Measurements from ENCODE around the gene RFTN1. TPM values are rescaled to one million over a fixed set of nuclear protein-coding genes. Genes with fewer than 3 reads are reported as not detected.

Gene RFTN1
- total RNA-seq, 2 experiments from 2014 or later = 74.9 to 75.1 TPM

DNA sequence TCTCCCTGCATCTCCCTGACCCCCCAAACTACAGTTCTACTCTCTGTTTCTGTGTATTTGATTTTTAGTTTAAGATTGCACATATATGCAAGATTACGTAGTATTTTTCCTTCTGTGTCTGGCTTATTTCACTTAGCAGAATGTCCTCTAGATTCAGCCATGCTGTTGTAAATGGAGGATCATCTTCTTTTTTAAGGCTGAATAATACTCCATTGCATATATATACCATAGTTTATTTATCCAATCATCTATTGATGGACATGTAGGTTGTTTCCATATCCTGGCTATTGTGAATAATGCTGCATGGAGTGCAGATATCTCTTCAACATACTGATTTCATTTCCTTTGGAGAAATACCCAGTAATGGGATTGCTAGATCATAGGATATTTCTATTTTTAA lies 70.8 kb downstream of the RFTN1 start:
- no peak overlapping the region for H3K27ac Mint-ChIP-seq
- ChIA-PET CTCF (no interaction called here), POLR2A (interaction anchor here (1.4 kb wide), 1 partner anchor 12 kb away, joined by 3 read pairs; no protein-coding TSS in a partner anchor)
- H3K27me3 Mint-ChIP-seq = no peaks in the 10 kb centered on the region
- H3K4me1 Mint-ChIP-seq = no peaks in the 10 kb centered on the region
- H3K4me3 Mint-ChIP-seq = no peak overlapping the region
- H3K36me3 Mint-ChIP-seq (ENCODE audit: low read depth) = peaks cover 7% of the 10 kb centered on the region
- DNase-seq = no peak
- H3K9me3 Mint-ChIP-seq = no peaks in the 10 kb centered on the region

DNA sequence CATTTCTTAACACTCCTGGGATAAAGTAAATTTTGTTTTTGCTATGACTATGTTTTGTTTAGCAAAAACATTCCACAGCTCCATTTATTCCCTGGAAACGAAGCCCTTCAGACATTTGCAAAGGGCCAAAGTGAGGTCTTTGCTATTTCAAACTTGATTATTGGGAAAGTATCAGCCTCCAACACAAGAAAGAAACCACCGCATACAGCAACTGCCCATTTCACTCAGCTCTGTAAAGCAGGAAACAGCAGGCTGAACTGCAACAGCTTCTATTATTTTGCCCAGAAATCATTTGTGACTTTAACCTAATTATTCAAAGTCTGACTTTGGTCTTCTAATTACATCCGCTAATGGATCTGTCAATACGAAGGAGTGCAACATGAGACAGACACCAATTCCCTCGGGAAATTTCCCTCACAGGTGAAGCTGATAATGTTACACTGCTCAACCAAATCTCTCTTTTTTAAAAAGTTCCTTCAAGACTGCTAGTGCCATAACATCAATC lies 72.1 kb downstream of the RFTN1 start:
- H3K9me3 Mint-ChIP-seq = no peaks in the 10 kb centered on the region
- H3K4me3 Mint-ChIP-seq = no peak overlapping the region
- no peaks in the 10 kb centered on the region for H3K4me1 Mint-ChIP-seq
- no peaks in the 10 kb centered on the region for H3K27me3 Mint-ChIP-seq
- DNase-seq = no peak
- ChIA-PET CTCF (no interaction called here), POLR2A (no interaction called here)
- no peak overlapping the region for H3K27ac Mint-ChIP-seq
- H3K36me3 Mint-ChIP-seq (ENCODE audit: low read depth) = peaks cover 6% of the 10 kb centered on the region

DNA sequence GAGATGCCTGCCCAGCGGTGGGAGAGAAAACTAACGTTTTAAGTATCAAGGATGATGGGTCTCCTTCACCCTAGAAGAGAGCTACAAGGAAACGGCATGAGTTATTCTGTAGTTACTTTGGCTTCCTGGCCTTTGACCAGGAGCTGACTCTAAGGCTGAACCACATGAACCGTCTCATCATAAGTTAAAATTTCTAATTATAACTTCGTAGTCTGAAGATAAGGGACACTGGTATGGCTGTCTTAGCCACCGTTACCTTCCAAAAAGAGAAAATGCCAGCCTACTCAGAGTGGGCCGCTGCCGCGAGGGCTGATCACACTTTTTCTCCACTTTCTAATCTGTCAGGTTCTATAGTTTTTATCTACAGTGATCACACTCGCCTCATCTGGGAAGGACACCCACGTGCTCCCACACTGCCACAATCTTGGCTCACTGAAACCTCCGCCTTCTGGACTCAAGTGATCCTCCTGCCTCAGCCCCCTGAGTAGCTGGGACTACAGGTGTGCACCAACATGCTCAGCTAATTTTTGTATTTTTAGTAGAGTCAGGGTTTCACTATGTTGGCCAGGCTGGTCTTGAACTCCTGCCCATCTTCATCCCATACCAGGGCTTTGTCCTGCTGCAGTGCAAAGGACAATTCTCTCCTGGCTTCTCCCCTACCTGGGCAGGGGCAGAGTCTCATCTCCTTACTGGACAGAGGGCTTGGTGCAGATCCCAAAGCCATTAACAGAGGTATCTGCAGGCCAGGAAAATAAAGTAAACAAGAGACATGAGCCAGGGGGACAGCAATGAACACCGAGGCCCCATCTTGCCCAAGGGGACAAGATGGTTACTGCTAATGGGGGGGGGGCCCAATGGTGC lies 73.4 kb downstream of the RFTN1 start:
- Mint-ChIP-seq H3K9me3 (no peaks in the 10 kb centered on the region), H3K27me3 (no peaks in the 10 kb centered on the region), H3K4me1 (no peaks in the 10 kb centered on the region), H3K4me3 (no peak overlapping the region), H3K36me3 (ENCODE audit: low read depth) (no peaks in the 10 kb centered on the region), H3K27ac (no peak overlapping the region)
- CTCF ChIA-PET = no interaction called here
- DNase-seq = no peak
- POLR2A ChIA-PET = no interaction called here

DNA sequence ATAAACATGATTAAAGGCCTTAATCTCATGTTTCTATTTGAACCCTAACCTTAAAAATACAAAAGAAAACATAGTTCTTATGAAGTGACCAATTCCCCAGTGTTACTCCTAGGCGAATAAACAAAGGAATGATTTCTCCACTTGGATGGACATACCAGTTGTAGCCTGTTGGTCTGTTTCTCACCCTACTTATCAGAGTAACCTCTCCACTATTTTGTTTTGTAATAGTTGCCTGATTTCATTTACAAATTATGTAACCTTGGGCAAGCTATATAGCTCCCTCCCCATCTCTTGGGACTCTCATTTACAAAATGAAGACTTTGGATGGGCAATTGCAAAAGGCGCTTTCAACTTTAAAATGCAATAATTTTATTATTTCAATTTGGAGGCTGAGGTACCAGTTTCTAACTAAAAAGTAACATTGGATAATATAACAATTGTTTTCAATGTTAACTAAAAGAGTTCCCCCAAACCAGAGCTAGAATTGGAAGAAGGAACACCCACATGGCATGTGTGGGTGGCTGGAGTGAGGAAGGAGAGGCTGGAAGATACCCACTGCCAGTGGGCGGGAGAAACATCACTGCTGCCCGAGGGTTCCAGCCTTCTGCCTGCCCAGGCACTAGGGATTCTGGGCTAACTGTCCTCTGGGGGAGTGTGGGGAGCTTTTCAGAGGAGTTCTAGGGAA lies 74.2 kb downstream of the RFTN1 start:
- ChIA-PET POLR2A (no interaction called here), CTCF (no interaction called here)
- Mint-ChIP-seq H3K4me1 (no peaks in the 10 kb centered on the region), H3K4me3 (no peak overlapping the region), H3K27me3 (no peaks in the 10 kb centered on the region), H3K27ac (no peak overlapping the region), H3K36me3 (ENCODE audit: low read depth) (no peaks in the 10 kb centered on the region), H3K9me3 (no peaks in the 10 kb centered on the region)
- DNase-seq = no peak

DNA sequence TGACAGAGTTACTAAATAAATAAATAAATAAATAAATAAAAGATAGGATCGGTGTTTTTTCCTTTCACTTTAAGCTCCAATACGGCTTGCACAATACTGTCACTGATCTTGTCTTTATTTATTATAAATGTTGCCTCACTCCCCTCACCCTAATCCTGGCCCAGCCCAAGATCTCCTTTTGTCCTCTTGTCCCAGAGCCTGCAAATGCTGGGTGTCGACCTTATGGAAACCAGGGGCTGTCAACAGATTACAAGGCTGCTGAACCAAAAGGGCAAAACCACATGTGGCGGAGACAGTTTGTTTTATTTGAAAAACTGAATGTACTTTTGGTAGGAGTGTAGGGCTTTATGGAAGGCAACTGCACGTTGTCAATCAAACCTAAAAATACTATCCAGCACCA lies 75.9 kb downstream of the RFTN1 start:
- Mint-ChIP-seq H3K9me3 (no peaks in the 10 kb centered on the region), H3K27me3 (no peaks in the 10 kb centered on the region), H3K36me3 (ENCODE audit: low read depth) (peaks cover 14% of the 10 kb centered on the region), H3K4me3 (no peak overlapping the region), H3K4me1 (no peaks in the 10 kb centered on the region), H3K27ac (no peak overlapping the region)
- DNase-seq = no peak
- ChIA-PET CTCF (no interaction called here), POLR2A (no interaction called here)

DNA sequence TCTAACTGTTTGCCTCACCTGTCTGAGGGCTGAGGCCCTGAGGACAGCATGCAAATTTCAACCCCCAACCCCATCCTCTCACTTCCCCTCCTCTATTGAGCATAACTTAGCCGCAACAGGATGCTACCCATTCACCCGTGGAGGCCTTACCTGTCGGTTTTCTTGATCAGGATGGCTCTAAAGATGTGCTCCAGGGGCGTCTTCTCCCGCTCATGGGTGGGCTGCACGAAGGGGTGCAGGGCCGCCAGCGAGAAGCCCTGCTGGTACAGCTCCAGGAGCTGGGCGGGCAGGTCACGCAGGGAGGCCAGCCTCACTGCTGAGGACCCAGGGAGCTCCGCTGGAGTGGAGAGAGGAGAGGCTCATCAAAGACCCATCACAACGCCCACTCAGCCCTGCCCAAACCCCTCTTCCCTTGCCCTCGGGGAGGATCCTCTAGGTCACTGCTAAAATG lies 79.8 kb downstream of the RFTN1 start:
- Mint-ChIP-seq H3K27ac (no peak overlapping the region), H3K27me3 (no peaks in the 10 kb centered on the region), H3K4me1 (no peaks in the 10 kb centered on the region), H3K9me3 (no peaks in the 10 kb centered on the region), H3K4me3 (no peak overlapping the region), H3K36me3 (ENCODE audit: low read depth) (peaks cover 47% of the 10 kb centered on the region)
- ChIA-PET CTCF (no interaction called here), POLR2A (no interaction called here)
- DNase-seq = no peak

DNA sequence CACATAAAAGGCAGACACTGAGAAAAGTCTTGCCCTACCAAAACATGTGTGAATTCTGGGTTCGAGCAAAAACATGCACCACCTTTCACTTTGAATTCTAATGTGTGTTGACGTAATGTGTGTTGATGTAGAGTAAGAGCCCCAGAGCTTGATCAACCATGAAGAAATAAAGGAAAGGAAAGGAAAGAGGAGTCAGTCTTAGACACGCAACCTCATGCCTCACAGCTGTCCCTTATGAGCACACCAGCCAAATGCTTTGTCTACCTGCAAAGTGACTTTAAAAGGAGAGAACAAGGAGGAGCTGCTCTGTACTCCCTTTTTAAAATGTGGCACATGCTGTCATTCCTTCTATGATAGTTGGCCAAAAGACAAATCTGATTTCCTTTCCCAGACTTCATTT lies 80.8 kb downstream of the RFTN1 start:
- POLR2A ChIA-PET = interaction anchor here (0.9 kb wide), 1 partner anchor 42 kb away, joined by 3 read pairs; no protein-coding TSS in a partner anchor
- no peak for DNase-seq
- Mint-ChIP-seq H3K27me3 (no peaks in the 10 kb centered on the region), H3K9me3 (no peaks in the 10 kb centered on the region), H3K27ac (no peak overlapping the region), H3K4me1 (no peaks in the 10 kb centered on the region), H3K4me3 (no peak overlapping the region), H3K36me3 (ENCODE audit: low read depth) (peaks cover 58% of the 10 kb centered on the region)
- CTCF ChIA-PET = no interaction called here

DNA sequence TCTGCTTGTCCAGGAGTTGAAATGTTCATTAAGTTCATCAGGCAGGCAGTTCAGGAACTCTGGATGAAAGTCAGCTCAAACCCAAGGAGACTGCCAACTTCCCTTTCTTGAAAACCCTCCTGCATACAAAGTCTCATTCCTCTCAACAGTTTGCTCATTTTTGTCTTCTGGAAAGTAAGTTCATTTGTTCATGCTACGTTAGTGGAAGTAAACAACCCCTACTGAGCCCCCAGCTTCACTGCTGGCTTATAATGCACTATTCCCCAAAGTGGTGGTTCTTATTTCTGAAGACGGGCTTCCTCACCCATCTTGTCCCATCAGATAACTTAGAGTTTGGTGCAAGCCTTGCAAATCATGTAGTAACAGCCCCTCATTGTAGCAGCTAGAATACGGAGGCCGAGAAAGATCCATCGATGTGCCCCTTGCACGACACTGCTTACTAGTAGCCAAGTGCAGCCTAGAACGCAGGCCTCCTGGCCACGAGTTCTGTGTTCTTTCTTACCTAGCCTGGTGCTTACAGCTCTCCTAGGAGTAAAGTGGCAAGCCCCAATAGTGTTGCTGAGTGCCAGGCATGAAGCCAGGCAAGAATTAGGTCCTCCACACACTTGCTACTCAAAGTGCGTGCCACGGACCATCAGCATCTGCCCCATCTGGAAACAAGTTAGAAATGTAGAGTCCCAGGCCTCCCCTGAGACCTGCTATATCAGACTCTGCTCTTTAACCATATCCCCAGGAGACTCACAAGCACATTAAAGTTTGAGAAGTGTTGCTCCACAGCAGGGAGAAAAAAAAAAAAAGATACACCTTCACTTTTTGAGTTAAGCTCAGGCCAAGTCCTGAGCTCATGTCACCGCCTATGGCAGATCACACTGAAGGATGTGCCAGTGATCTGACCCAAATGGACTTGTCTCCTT lies 82.5 kb downstream of the RFTN1 start:
- H3K9me3 Mint-ChIP-seq = no peaks in the 10 kb centered on the region
- DNase-seq = no peak
- no peak overlapping the region for H3K27ac Mint-ChIP-seq
- H3K4me1 Mint-ChIP-seq = no peaks in the 10 kb centered on the region
- ChIA-PET POLR2A (no interaction called here), CTCF (no interaction called here)
- no peak overlapping the region for H3K4me3 Mint-ChIP-seq
- no peaks in the 10 kb centered on the region for H3K27me3 Mint-ChIP-seq
- peaks cover 67% of the 10 kb centered on the region for H3K36me3 Mint-ChIP-seq (ENCODE audit: low read depth)

DNA sequence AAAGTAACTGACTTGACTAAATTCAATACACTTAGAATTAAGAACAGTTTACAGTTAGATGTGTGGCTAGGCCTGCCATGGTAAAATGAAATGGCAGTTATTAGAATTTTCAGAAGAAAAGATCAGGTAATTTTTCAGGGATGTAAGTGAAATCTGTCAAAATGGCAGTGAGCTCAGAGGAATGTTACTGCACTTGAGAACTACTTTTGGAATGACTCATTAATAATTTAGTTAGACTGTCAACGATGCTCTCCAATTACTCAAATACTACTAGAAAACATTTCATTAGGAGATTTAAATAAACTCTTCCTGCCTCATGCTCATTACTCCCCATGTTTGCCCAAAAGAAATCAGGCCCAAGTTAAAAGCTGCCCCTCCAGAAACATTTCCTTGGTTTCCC lies 84.4 kb downstream of the RFTN1 start:
- ChIA-PET POLR2A (no interaction called here), CTCF (no interaction called here)
- Mint-ChIP-seq H3K4me3 (no peak overlapping the region), H3K9me3 (no peaks in the 10 kb centered on the region), H3K27ac (no peak overlapping the region), H3K27me3 (no peaks in the 10 kb centered on the region), H3K36me3 (ENCODE audit: low read depth) (peaks cover 72% of the 10 kb centered on the region), H3K4me1 (no peaks in the 10 kb centered on the region)
- DNase-seq = no peak

DNA sequence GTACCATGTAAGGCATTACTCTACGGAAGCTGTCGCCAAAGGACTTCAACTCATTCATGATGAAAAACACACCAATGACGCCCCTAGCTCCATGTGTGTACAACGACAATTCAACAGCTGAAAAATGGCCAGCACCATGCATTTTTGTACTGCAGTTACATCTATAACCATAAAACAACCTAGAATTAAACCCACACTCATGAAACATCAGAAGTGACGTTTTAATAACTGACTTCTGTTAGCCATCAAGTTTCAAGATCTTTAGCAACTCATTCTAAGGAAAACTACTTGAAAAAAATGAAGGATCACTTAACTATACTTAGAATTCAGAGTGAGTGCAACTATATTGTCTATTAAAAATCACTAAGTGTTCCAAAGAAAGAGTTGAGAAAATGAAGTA lies 84.9 kb downstream of the RFTN1 start:
- CTCF ChIA-PET = no interaction called here

DNA sequence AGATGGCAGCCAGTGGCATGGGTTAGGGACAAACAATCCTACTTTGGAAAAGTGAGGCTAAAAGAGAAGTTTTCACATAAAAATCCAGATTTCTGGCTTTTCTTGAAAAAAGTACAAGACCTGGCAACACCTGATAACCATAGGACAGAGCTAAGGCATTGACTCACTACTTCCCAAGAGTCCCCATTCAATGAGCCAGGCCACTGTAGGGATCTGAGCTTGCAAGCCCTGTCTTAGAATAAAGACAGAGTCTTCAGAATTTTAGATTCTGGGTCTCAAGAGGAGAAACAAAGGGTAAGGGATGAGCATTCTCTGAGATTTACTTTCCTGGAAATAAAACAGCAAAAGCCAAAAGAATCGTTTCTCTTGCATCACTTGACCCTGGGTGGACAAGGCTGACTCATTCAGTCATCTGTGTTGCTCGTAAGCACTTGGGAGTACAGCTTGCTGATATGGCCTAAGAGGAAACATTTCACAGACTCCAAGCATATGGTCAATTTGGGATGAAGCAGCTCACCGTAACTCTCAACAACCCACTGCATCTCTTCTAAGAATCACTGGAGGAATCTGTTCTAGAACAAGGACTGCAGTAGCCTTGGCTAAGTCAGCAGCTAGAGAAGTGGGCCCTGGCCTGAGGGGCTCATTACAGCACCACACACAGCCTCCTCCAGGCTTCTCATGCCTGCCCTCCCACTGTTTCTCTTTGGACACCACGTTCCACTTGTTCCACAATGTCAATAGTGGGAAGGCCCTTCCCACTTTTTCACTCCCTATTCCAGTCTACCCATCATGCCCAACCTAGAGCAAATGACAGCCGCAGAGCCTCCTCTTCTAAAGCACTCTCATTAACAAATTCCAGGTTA lies 86.2 kb downstream of the RFTN1 start:
- DNase-seq = no peak
- no peaks in the 10 kb centered on the region for H3K9me3 Mint-ChIP-seq
- no peak overlapping the region for H3K27ac Mint-ChIP-seq
- peaks cover 55% of the 10 kb centered on the region for H3K36me3 Mint-ChIP-seq (ENCODE audit: low read depth)
- no peaks in the 10 kb centered on the region for H3K27me3 Mint-ChIP-seq
- no peaks in the 10 kb centered on the region for H3K4me1 Mint-ChIP-seq
- H3K4me3 Mint-ChIP-seq = no peak overlapping the region
- ChIA-PET POLR2A (no interaction called here), CTCF (no interaction called here)

More for the DNA sequence above, 84.9 kb downstream of the RFTN1 start:
- no peak overlapping the region for H3K4me3 Mint-ChIP-seq
- no peaks in the 10 kb centered on the region for H3K9me3 Mint-ChIP-seq
- no peaks in the 10 kb centered on the region for H3K4me1 Mint-ChIP-seq
- H3K27ac Mint-ChIP-seq = no peak overlapping the region
- peaks cover 67% of the 10 kb centered on the region for H3K36me3 Mint-ChIP-seq (ENCODE audit: low read depth)
- no peak for DNase-seq
- no peaks in the 10 kb centered on the region for H3K27me3 Mint-ChIP-seq
- POLR2A ChIA-PET = no interaction called here

DNA sequence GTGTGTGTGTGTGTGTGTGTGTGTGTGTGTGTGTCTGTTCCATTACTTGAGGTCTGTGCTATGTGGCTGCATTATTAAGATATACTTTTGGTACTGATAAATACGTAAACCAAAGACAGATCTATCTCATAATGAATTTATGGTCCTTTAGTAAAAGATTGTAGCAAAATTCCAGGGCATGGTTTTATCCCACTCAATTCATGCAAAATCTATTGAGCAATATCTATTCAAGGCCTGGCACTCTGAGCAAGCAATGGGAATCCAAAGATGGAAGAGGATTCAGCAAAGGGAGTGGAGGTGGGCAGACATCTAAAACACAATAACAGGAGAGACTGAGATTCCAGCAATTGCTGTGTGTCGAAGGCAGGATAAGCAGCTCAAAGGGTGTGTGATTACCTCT lies 86.8 kb downstream of the RFTN1 start:
- ChIA-PET CTCF (no interaction called here), POLR2A (no interaction called here)
- no peak overlapping the region for H3K4me3 Mint-ChIP-seq
- peaks cover 49% of the 10 kb centered on the region for H3K36me3 Mint-ChIP-seq (ENCODE audit: low read depth)
- H3K9me3 Mint-ChIP-seq = no peaks in the 10 kb centered on the region
- no peaks in the 10 kb centered on the region for H3K27me3 Mint-ChIP-seq
- no peak for DNase-seq
- no peaks in the 10 kb centered on the region for H3K4me1 Mint-ChIP-seq
- H3K27ac Mint-ChIP-seq = no peak overlapping the region

All from activated CD4-positive, alpha-beta memory T cell treated with anti-CD3 and anti-CD28 coated beads, Interleukin-2, amount 10 ng/mL, durations not matched to agents 7 days and 5 days (primary cell).